Measurements from ENCODE around the gene C9orf50.
"Not testable (repeated sequence)": the region's sequence is repeated elsewhere in the genome, so short reads cannot be mapped to it uniquely, and the experiment has no call there.

Gene C9orf50

DNA sequence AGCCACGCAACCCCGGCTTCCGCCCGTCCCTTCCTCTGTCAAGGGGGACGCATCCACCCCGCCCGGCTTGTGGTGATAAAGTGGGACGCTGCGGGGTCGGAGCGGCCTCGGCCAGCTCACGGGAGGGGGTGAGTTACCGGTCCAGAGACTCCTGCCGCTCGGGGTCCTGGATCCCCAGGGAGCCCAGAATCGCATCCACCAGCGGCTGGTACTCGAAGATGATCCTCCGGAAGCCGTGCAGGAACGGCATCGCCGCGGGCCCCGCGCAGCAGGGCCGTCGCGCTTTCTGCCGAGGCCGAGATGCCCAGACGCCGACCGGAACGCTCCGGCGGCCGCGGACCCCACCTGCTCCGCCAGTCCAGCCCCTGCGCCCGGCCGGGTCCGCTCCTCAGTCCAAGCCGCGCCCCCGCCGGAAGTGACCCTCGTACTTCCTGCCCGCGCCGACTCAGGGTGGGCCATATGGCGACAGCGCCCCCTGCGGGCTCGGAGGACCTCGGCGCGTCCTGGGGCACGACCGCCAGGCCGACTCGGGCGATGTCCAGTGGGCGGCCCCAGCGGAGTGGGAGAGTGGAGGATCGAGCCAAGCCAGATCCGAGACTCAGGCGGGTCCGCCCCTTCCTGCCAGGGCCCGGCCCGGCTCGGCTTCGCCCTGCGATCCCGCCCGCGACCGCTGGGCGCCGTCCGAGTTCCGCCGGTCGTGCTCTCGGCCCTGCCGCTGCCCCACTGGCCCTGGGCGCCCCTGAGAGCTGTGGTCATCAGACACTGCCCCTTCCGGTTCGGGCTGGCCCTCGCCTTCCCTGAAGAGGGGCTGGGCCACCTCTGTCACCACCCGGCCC, 21.1 kb upstream of the C9orf50 start, which contains the start of gene ASB6:
ASB6 (minus strand) TSS at position 402 of the 836 bp plus-strand sequence; CDS start at position 250, 152 bp downstream.
- H3K4me1 Mint-ChIP-seq, result peaks cover 13% of the 10 kb centered on the region
- H3K36me3 Mint-ChIP-seq, result peaks cover 9% of the 10 kb centered on the region
- H3K4me3 Mint-ChIP-seq, result peak within 1 kb of the TSS; percentile 85
- peak; percentile 88 for ATAC-seq (ENCODE audit: low read depth)
- H3K27ac Mint-ChIP-seq, result peak within 1 kb of the TSS; percentile 74
- H3K27me3 Mint-ChIP-seq, result no peaks in the 10 kb centered on the region
- H3K9me3 Mint-ChIP-seq, result no peaks in the 10 kb centered on the region
- peak; percentile 97 to 100 for DNase-seq (ENCODE audit: low spot score in 2 of 2)

DNA sequence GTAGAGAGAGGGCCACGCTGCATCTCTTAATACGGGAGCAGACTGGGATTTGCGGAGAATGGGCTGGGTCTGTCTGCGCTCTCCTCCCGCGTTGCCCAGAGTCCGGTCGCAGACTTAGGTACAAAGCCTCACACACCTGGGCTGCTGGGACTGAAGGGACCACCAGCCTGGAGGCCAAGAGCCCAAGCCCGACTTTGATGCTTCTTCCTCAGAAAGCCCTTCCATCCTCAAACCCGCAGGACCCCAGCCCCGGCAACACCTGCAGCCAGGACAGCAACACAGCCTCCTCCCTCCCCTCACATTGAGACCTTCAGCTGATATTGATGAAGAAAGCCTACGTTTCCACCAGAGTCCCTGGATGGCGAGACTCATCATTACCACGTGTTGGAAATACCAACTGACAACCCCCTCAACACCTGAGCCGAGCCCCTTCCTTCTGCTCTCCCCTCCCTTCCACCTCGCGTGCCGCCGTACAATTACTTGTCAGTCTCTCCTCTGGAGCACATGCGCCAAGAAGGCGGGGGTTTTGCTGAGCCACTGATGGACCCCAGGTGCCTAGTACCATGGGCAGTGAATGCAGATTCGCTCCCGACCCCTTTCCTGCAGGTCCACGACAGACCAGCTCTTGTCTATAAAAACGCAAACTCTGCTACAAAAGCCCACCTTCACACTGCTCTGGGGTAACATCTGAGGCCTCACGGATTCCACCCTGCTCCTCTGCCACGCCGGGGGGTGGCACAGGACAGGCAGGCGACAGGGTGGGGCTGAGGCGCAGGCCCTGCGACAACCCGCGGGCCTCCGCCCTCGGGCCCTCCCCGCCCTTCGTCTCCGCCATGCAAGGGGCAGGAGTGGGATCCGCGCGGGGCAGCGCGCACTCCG, 20.2 kb upstream of the C9orf50 start:
- H3K27ac Mint-ChIP-seq, result peak overlapping the region; percentile 74
- H3K4me1 Mint-ChIP-seq, result peaks cover 13% of the 10 kb centered on the region
- peak overlapping the region; percentile 85 for H3K4me3 Mint-ChIP-seq
- H3K36me3 Mint-ChIP-seq, result peaks cover 9% of the 10 kb centered on the region
- peak in 1 of 2 donors; percentile 31 for DNase-seq (ENCODE audit: low spot score in 2 of 2)
- no peaks in the 10 kb centered on the region for H3K27me3 Mint-ChIP-seq
- no peak for ATAC-seq (ENCODE audit: low read depth)
- H3K9me3 Mint-ChIP-seq, result no peaks in the 10 kb centered on the region

GRCh38 chr9:129640086-129640870, 19.4 kb upstream of the C9orf50 start:
- H3K27ac Mint-ChIP-seq, result peak overlapping the region; percentile 47
- no peaks in the 10 kb centered on the region for H3K9me3 Mint-ChIP-seq
- H3K4me3 Mint-ChIP-seq, result peak overlapping the region; percentile 85
- peaks cover 9% of the 10 kb centered on the region for H3K36me3 Mint-ChIP-seq
- ATAC-seq (ENCODE audit: low read depth) (no peak), DNase-seq (ENCODE audit: low spot score in 2 of 2) (no peak)
- no peaks in the 10 kb centered on the region for H3K27me3 Mint-ChIP-seq
- H3K4me1 Mint-ChIP-seq, result peaks cover 13% of the 10 kb centered on the region

DNA sequence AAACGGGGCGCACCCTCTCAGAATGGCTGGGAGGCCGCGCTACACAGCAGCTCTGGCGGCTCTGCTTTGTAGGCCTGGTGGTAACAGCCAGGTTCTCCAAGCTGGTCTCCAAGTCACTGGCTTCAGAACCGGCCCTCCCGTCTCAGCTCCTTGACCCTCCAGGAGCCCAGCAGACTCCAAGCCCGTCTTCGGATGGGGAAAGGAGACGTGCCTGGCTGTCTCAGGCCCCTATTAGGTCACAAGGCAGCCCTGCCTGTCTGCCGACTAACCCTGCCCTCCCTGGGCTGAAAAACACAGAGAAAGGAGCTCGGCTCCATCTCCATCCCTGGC, 18.8 kb upstream of the C9orf50 start:
- H3K27ac Mint-ChIP-seq, result peak overlapping the region; percentile 47
- H3K27me3 Mint-ChIP-seq, result no peaks in the 10 kb centered on the region
- no peaks in the 10 kb centered on the region for H3K9me3 Mint-ChIP-seq
- ATAC-seq (ENCODE audit: low read depth) (no peak), DNase-seq (ENCODE audit: low spot score in 2 of 2) (no peak)
- peaks cover 13% of the 10 kb centered on the region for H3K4me1 Mint-ChIP-seq
- H3K4me3 Mint-ChIP-seq, result no peak overlapping the region
- peaks cover 12% of the 10 kb centered on the region for H3K36me3 Mint-ChIP-seq

GRCh38 chr9:129639034-129639630, 18.2 kb upstream of the C9orf50 start:
- no peaks in the 10 kb centered on the region for H3K27me3 Mint-ChIP-seq
- peaks cover 13% of the 10 kb centered on the region for H3K4me1 Mint-ChIP-seq
- ATAC-seq (ENCODE audit: low read depth), result no peak
- H3K9me3 Mint-ChIP-seq, result no peaks in the 10 kb centered on the region
- DNase-seq (ENCODE audit: low spot score in 2 of 2), result no peak
- no peak overlapping the region for H3K27ac Mint-ChIP-seq
- H3K4me3 Mint-ChIP-seq, result no peak overlapping the region
- H3K36me3 Mint-ChIP-seq, result peaks cover 12% of the 10 kb centered on the region

GRCh38 chr9:129637673-129638439, 17.0 kb upstream of the C9orf50 start:
- no peak for ATAC-seq (ENCODE audit: low read depth)
- Mint-ChIP-seq H3K9me3 (no peaks in the 10 kb centered on the region), H3K4me3 (no peak overlapping the region), H3K4me1 (peaks cover 13% of the 10 kb centered on the region), H3K27me3 (no peaks in the 10 kb centered on the region), H3K36me3 (peaks cover 12% of the 10 kb centered on the region), H3K27ac (no peak overlapping the region)
- DNase-seq (ENCODE audit: low spot score in 2 of 2), result no peak

GRCh38 chr9:129637102-129637501, 16.2 kb upstream of the C9orf50 start:
- no peak overlapping the region for H3K27ac Mint-ChIP-seq
- H3K36me3 Mint-ChIP-seq, result peaks cover 12% of the 10 kb centered on the region
- H3K4me1 Mint-ChIP-seq, result peaks cover 11% of the 10 kb centered on the region
- H3K9me3 Mint-ChIP-seq, result no peaks in the 10 kb centered on the region
- no peak for DNase-seq (ENCODE audit: low spot score in 2 of 2)
- H3K27me3 Mint-ChIP-seq, result no peaks in the 10 kb centered on the region
- no peak overlapping the region for H3K4me3 Mint-ChIP-seq
- ATAC-seq (ENCODE audit: low read depth), result no peak

GRCh38 chr9:129636343-129636742, 15.4 kb upstream of the C9orf50 start:
- not testable (repeated sequence) for H3K27me3 Mint-ChIP-seq; H3K9me3 Mint-ChIP-seq; DNase-seq (ENCODE audit: low spot score in 2 of 2); H3K4me3 Mint-ChIP-seq; H3K27ac Mint-ChIP-seq; ATAC-seq (ENCODE audit: low read depth)
- peaks cover 14% of the 10 kb centered on the region for H3K36me3 Mint-ChIP-seq
- peaks cover 14% of the 10 kb centered on the region for H3K4me1 Mint-ChIP-seq

- Mint-ChIP-seq H3K27me3 (no peaks in the 10 kb centered on the region), H3K27ac (no peak overlapping the region)
- DNase-seq (ENCODE audit: low spot score in 2 of 2), result no peak
Measured at GRCh38 chr9:129635099-129636065, 14.5 kb upstream of the C9orf50 start.

DNA sequence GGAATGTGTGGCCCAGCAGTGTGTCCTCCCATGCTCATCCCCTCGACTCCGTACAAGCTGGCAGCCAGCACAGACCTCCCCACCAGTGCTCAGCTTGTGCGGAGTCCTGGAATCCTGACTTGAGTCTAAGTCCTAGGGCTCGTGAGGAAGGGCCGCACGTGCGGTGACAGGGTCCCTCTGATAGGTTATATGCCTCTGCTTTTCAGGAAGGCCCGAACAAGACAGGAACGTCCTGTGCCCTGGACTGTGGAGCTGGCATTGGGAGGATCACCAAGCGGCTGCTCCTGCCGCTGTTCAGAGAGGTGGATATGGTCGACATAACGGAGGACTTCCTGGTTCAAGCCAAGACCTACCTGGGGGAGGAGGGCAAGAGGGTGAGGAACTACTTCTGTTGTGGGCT, 12.9 kb upstream of the C9orf50 start:
- Mint-ChIP-seq H3K36me3 (peaks cover 13% of the 10 kb centered on the region), H3K4me3 (no peak overlapping the region), H3K4me1 (peaks cover 23% of the 10 kb centered on the region), H3K27me3 (no peaks in the 10 kb centered on the region), H3K9me3 (no peaks in the 10 kb centered on the region), H3K27ac (no peak overlapping the region)
- DNase-seq (ENCODE audit: low spot score in 2 of 2), result no peak
- ATAC-seq (ENCODE audit: low read depth), result no peak

More at GRCh38 chr9:129635099-129636065, 14.5 kb upstream of the C9orf50 start:
- Mint-ChIP-seq H3K4me3 (no peak overlapping the region), H3K4me1 (peaks cover 19% of the 10 kb centered on the region), H3K36me3 (peaks cover 14% of the 10 kb centered on the region), H3K9me3 (no peaks in the 10 kb centered on the region)
- ATAC-seq (ENCODE audit: low read depth), result no peak

- Mint-ChIP-seq H3K27ac (peak overlapping the region; percentile 58), H3K4me1 (peaks cover 24% of the 10 kb centered on the region), H3K9me3 (no peaks in the 10 kb centered on the region), H3K36me3 (peaks cover 11% of the 10 kb centered on the region), H3K27me3 (no peaks in the 10 kb centered on the region), H3K4me3 (no peak overlapping the region)
- ATAC-seq (ENCODE audit: low read depth) (no peak), DNase-seq (ENCODE audit: low spot score in 2 of 2) (no peak)
Measured at GRCh38 chr9:129633207-129633606, 12.3 kb upstream of the C9orf50 start.

DNA sequence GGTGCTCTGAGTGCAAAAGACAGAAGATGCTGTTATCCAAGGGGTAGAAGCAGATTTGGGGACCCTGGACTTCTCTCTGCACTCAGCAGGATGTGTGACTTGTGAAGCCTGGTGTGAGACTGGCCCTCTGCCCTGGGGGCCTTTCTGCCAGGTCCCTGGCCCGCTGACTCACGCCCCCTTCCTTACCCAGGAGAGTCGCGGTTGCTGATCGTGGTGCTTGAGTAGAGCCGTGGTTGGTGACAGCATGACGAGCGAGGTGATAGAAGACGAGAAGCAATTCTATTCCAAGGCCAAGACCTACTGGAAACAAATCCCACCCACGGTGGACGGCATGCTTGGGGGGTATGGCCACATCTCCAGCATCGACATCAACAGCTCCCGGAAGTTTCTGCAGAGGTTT, 11.6 kb upstream of the C9orf50 start:
- H3K4me3 Mint-ChIP-seq, result no peak overlapping the region
- no peak overlapping the region for H3K27ac Mint-ChIP-seq
- H3K36me3 Mint-ChIP-seq, result peaks cover 5% of the 10 kb centered on the region
- no peaks in the 10 kb centered on the region for H3K27me3 Mint-ChIP-seq
- no peak for DNase-seq (ENCODE audit: low spot score in 2 of 2)
- no peak for ATAC-seq (ENCODE audit: low read depth)
- H3K9me3 Mint-ChIP-seq, result no peaks in the 10 kb centered on the region
- peaks cover 25% of the 10 kb centered on the region for H3K4me1 Mint-ChIP-seq
